BLaER1 (cell line): ENCODE data around the gene SNORC.
A peak's percentile ranks its signal among the peaks of the same experiment; 100 is the strongest.

Experiments
- H3K27ac ChIP-seq: shearing (Covaris generic); formaldehyde crosslinking; 2 replicates; pipeline ENCODE4 v1.8.1; 2022
- H3K27me3 ChIP-seq: shearing (Covaris generic); formaldehyde crosslinking; 2 replicates; pipeline ENCODE4 v1.8.1; 2022
- H3K36me3 ChIP-seq: shearing (Covaris generic); formaldehyde crosslinking; 2 replicates; pipeline ENCODE4 v1.8.1; 2022
- H3K4me1 ChIP-seq: shearing (Covaris generic); formaldehyde crosslinking; 2 replicates; pipeline ENCODE4 v1.8.1; 2022
- H3K4me2 ChIP-seq: shearing (Covaris generic); formaldehyde crosslinking; 2 replicates; pipeline ENCODE4 v1.8.1; 2022
- H3K4me3 ChIP-seq: shearing (Covaris generic); formaldehyde crosslinking; 2 replicates; pipeline ENCODE4 v1.8.1; 2022
- H3K9ac ChIP-seq: shearing (Covaris generic); formaldehyde crosslinking; 2 replicates; pipeline ENCODE4 v1.8.1; 2022
- H3K9me3 ChIP-seq: shearing (Covaris generic); formaldehyde crosslinking; 2 replicates; pipeline ENCODE4 v1.8.1; 2022
- H4K20me1 ChIP-seq: shearing (Covaris generic); formaldehyde crosslinking; 2 replicates; pipeline ENCODE4 v1.8.1; 2022
- Cebpa-rat ChIP-seq: shearing (Covaris generic); IDR thresholded peaks from 2 replicates; pipeline ENCODE4 v1.8.1; 2022

Gene SNORC

DNA sequence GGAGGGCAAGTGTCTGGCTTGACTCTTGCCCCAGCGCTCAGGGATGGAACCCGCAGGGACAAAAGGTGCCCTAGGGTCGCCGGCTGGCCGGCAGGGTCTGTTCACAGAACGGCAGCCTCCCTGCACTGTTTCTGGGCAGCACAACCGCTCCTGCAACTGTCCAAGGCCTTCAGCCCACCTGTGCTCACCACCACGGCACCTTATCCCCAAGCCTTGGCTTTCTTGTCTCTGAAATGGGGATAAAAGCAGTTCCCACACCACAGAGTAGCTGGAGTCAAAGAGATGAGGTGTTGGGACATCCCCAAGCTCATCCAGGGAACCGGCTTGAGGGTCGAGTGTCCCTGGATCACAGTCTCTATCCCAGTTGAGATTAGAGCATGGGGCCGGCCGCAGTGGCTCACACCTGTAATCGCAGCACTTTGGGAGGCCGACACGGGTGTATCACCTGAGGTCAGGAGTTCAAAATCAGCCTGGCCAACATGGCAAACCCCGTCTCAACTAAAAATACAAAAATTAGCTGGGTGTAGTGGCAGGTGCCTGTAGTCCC is 4.7 kb downstream of the SNORC start:
- Histone ChIP-seq H3K4me3 (no peak overlapping the region), H3K4me1 (peaks cover 23% of the 10 kb centered on the region; the same call in 1 of the 2 replicates), H3K9ac (no peak overlapping the region), H3K9me3 (no peaks in the 10 kb centered on the region), H3K27me3 (peaks cover 48% of the 10 kb centered on the region), H4K20me1 (peaks cover 20% of the 10 kb centered on the region), H3K27ac (no peak overlapping the region), H3K36me3 (no peaks in the 10 kb centered on the region), H3K4me2 (no peak overlapping the region)
- no peak for TF ChIP-seq Cebpa-rat

DNA sequence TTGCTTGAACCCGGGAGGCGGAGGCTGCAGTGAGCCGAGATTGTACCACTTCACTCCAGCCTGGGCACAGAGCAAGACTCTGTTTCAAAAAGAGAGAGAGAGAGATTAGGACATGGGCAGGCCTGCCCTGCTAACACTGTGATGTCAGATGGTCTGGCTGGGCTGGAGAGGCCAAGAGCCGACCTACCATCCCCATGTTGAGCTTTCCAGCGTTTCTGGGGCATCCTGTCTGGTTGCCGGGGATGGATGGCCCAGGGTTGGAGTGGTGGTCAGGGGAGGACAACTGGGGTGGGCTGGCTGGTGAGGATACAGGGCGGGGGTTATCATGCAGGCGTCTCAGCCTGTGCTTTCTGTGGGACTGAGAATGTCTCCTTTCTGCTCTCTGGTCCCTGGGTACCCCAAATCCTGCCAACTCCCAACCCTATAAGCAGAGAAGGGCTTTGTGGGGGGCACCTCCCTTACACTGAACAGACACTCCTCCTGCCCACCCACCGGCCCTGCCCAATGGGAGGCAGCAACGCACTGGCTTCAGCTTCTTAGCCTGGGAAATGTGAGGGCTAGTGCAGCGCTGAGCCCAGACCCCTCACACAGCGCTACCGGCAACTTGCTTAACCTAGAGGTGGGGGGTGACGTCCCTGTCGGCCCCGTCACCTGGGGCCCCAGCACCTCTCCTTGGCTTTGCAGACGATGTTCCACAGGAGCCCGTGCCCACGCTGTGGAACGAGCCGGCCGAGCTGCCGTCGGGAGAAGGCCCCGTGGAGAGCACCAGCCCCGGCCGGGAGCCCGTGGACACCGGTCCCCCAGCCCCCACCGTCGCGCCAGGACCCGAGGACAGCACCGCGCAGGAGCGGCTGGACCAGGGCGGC is 5.4 kb downstream of the SNORC start:
- no peak for TF ChIP-seq Cebpa-rat
- Histone ChIP-seq H3K4me3 (no peak overlapping the region), H3K27ac (no peak overlapping the region), H3K27me3 (peaks cover 48% of the 10 kb centered on the region), H3K4me1 (peaks cover 25% of the 10 kb centered on the region), H3K4me2 (no peak overlapping the region), H4K20me1 (peaks cover 20% of the 10 kb centered on the region), H3K9ac (no peak overlapping the region), H3K9me3 (no peaks in the 10 kb centered on the region), H3K36me3 (no peaks in the 10 kb centered on the region)

GRCh38 chr2:232876161-232876977 is 6.3 kb downstream of the SNORC start:
- Histone ChIP-seq H3K4me1 (peaks cover 24% of the 10 kb centered on the region), H3K27me3 (peaks cover 48% of the 10 kb centered on the region), H3K9ac (no peak overlapping the region), H3K36me3 (no peaks in the 10 kb centered on the region), H3K4me3 (peak overlapping the region; percentile 61), H3K4me2 (peak overlapping the region; percentile 73), H4K20me1 (peaks cover 20% of the 10 kb centered on the region), H3K27ac (no peak overlapping the region), H3K9me3 (no peaks in the 10 kb centered on the region)
- no peak for TF ChIP-seq Cebpa-rat

- no peak overlapping the region for H3K9ac ChIP-seq
- H3K27ac ChIP-seq: no peak overlapping the region
- peaks cover 48% of the 10 kb centered on the region for H3K27me3 ChIP-seq
- H3K4me2 ChIP-seq: peak overlapping the region; percentile 73
- no peaks in the 10 kb centered on the region for H3K36me3 ChIP-seq
- H3K4me3 ChIP-seq: peak overlapping the region; percentile 61
- peaks cover 20% of the 10 kb centered on the region for H4K20me1 ChIP-seq
- H3K4me1 ChIP-seq: peaks cover 21% of the 10 kb centered on the region
- no peaks in the 10 kb centered on the region for H3K9me3 ChIP-seq
- TF ChIP-seq Cebpa-rat: no peak
These were observed 6.9 kb downstream of the SNORC start for GRCh38 chr2:232876978-232877441.

DNA sequence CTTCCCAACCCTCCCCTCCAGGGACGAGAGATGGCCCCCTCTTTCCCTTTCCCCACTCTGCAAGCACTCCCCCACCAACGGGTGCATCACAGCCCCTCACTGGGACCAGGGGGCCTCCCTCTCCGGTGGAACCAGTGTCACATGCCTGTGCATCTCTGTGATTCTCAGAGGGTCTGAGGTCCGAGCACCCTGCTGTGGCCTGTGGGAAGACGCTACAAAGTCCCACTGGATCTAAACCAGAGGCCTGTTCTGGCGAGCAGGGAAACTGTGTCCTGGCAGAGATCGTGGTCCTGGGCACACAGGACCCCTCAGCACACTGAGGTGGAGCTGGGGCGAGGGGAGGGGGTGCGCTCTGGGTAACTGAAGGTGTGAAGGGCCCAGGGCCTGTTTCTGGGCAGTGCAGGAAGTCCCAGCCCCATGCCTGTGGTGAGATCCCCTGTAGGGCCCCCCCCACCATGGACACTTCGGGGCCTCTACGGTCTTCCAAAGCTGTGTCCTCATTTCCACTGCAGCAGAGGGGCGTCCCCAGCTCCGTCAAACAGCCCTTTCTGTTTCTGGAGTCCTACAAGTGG is 8.0 kb downstream of the SNORC start:
- Histone ChIP-seq H3K4me1 (peaks cover 21% of the 10 kb centered on the region), H3K27ac (no peak overlapping the region), H3K9ac (no peak overlapping the region), H3K9me3 (no peaks in the 10 kb centered on the region), H4K20me1 (peaks cover 17% of the 10 kb centered on the region), H3K36me3 (no peaks in the 10 kb centered on the region), H3K4me2 (no peak overlapping the region), H3K27me3 (peaks cover 48% of the 10 kb centered on the region), H3K4me3 (no peak overlapping the region)
- TF ChIP-seq Cebpa-rat: no peak

DNA sequence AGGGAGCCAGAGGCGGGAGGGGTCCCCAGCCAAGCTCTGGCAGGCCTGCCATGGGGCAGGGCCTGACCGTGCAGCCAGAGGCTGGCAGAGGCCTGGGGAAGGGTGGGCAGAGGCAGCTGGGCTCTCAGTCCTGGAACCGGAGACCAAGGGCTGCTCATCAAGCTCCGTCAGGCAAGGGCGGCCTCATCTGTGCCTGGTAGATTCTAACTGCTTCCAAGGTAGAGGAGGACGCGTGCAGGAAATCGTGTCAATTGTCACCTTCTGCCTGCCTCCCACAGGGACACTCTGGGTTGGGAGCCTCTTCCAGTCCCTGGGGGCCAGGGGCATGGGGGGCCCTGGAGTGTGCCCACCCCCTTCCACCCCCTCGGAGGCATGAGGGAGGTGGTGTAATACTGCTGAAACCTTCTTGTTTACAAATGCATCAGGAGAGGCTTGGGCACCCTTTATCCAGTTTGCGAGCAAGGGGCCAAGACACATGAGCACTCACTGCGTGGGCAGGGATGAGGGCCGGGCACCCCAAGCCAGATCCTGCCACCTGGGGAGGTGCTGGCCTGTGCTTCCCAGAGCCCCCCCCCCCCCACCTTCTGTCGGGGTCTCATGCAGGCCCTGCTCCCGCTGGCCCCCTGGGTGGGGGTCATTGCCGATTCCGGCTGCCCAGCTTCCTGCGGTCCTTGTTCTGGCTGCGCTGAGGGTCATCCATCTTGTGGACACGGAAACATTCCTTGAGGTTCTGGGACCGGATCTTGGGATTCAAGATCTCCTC is 9.0 kb downstream of the SNORC start:
- no peak overlapping the region for H3K4me3 ChIP-seq
- no peaks in the 10 kb centered on the region for H3K36me3 ChIP-seq
- TF ChIP-seq Cebpa-rat: no peak
- H3K9me3 ChIP-seq: no peaks in the 10 kb centered on the region
- H3K4me1 ChIP-seq: peaks cover 21% of the 10 kb centered on the region
- H3K27me3 ChIP-seq: peaks cover 48% of the 10 kb centered on the region
- H3K4me2 ChIP-seq: no peak overlapping the region
- H4K20me1 ChIP-seq: peaks cover 13% of the 10 kb centered on the region
- H3K9ac ChIP-seq: no peak overlapping the region
- no peak overlapping the region for H3K27ac ChIP-seq

DNA sequence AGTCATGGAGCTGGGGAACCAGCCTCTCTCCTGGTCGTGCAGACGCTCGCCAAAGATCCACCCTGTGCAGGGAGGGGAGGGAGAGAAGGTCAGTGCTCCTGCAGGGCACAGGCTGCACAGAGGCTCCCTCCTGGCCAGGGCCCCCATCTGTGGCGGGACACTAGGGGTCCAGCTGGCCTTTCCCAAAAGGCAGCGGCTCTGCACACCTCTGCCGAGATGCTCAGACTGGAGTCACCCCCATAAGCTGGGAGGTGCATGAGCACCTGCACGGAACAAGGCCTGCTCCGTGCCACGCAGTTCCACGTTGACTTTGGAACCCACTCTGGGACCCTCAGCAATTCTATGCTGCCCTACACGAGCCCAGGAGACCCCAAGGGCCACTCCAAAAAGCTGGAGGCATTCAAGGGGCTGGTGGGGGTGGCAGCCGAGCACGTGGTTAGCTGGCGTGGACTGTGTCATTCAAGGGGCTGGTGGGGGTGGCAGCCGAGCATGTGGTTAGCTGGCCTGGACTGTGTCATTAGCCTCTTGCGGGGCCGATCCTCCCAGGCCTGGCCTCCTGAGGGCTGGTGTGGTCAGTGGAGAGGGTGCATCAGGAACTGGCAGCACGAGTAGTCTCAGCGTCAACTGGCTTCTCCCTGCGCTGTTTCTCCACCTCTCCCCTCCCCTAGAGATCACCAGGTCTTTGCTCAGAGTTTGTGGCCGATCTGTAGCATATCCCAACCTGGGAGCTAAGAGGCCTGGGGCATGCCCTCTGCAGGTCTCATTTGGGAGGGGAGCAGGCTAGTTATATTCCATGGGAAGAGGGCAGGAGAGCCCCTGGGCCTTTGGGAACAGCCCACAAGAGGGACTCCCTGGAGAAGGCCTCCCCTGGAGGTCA is 9.8 kb downstream of the SNORC start:
- H3K4me1 ChIP-seq: peaks cover 21% of the 10 kb centered on the region
- no peak overlapping the region for H3K9ac ChIP-seq
- H3K27ac ChIP-seq: no peak overlapping the region
- no peaks in the 10 kb centered on the region for H3K9me3 ChIP-seq
- no peak overlapping the region for H3K4me2 ChIP-seq
- H3K4me3 ChIP-seq: no peak overlapping the region
- H4K20me1 ChIP-seq: peaks cover 13% of the 10 kb centered on the region
- no peaks in the 10 kb centered on the region for H3K36me3 ChIP-seq
- peaks cover 41% of the 10 kb centered on the region for H3K27me3 ChIP-seq
- no peak for TF ChIP-seq Cebpa-rat

DNA sequence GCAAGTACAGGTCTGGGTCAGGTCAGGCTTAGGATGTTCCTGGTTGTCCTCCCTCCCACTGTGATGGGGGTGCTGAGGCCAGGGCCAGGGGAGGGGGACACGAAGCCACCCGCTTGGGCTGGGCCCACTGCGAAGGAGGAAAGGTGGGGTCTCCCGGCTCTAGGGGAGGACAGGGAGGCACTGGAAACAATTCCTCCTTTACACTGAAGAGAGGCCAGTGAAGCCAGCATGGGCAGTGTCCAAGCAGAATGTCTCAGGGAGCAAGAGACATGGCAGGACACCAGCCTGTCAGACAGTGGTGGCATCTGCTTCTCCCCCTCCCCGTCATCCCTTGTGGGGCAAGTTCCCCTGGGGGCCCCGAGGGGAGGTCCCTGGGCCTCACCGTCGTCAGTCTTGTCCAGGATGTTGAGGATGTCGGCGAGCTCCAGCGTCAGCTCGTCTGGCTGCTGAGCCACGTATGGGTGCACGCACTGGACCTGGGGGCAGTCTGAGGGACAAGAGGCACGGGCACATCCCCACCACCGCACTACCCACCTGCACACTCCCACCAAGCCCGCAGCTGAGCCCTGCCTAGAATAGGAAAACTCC is 10.8 kb downstream of the SNORC start:
- H3K4me1 ChIP-seq: peaks cover 21% of the 10 kb centered on the region
- H3K27ac ChIP-seq: no peak overlapping the region
- H3K9ac ChIP-seq: no peak overlapping the region
- H3K9me3 ChIP-seq: no peaks in the 10 kb centered on the region
- peak overlapping the region; percentile 24 for H3K4me2 ChIP-seq
- TF ChIP-seq Cebpa-rat: no peak
- peaks cover 13% of the 10 kb centered on the region for H4K20me1 ChIP-seq
- peaks cover 31% of the 10 kb centered on the region for H3K27me3 ChIP-seq
- H3K4me3 ChIP-seq: no peak overlapping the region
- no peaks in the 10 kb centered on the region for H3K36me3 ChIP-seq
